HG03520 (cell line): ENCODE results near the gene HOXC5.
"Not testable (repeated sequence)": the region's sequence is repeated elsewhere in the genome, so short reads cannot be mapped to it uniquely, and the experiment has no call there.

Experiments used
- ATAC-seq: cut with Tn5 transposase; IDR thresholded peaks from one replicate; pipeline ENCODE4 v1.9.1; 2021; ENCODE audit warnings: mild to moderate bottlenecking, moderate library complexity; ENCODE audit not compliant: unreplicated experiment

HOXC5 gene

DNA sequence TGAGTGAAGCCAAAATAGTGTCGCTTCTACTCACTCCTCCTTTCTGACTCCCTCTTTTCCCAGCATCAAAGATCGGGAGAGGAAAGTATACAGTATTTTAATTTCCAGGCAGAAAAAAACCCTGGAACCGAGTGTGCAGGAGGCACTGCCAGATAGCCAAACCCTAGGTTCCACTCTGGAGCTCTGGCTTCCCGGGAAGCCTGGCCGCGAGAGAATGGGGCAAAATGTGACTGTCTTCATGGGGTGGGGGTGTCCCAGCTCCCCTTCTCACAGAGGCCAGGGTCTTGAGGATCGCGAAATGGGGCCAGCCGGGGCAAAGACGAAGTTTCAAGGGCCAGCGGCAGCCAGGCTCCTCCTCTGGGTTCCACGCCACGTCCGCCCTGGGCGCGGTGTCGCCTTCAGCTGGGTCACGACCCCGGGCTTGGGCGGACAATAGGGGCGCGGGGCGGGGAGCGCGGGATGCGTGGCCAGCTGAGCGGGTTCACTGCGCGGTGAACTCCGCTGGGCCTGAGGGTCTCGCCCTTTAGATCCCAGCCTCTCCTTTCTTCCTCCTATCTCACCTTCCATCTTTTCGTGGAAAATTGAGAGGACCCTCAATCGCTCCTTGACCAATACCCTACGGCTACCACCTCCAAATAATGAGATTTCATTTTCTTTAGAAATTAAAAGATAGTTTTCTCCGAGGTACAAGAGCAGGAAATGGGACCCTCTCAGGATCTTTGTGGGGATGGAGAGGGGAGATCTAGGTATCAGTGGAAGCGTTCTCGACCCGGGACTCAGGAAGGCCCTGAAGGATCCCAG lies 27.5 kb downstream of the HOXC5 start:
- ATAC-seq: no peak

DNA sequence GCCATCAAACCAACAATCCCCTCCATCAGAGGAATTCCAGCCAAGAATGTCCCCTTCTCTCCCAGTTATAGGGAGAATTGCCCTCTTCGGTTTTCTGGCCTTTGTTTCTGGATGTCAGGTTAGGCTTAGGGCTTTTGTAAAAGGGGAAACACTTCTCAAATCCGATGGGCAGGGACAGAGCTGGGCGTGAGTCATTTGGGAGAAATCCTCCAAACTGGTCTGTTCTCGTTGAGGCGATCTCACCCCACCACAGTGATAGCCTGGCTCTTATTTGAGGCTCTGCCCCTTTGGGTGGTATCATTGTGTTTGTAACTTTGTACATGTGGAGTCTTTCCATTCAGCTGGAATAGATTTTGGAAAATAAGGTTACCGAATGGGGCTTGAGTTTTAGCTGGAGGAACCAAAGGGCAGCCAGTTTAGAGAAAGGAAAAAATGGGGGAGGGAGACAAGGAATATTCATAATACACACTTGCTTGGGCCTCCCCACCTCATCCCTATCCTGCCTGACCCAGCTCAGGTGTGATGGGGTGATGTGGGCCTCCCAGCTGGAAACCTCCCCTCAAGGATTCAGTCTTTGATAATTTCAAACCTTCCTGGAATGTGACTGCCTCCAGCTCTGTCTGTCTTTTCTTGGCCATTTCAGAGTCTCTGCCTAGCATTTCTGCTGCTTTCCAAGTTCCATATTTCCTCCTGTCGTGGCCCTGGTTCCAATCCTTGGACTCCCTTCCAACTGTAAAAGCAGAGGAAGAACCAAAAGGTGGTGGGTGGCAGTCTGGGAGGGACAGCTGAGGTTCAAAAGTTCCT lies 28.3 kb downstream of the HOXC5 start:
- ATAC-seq: no peak

DNA sequence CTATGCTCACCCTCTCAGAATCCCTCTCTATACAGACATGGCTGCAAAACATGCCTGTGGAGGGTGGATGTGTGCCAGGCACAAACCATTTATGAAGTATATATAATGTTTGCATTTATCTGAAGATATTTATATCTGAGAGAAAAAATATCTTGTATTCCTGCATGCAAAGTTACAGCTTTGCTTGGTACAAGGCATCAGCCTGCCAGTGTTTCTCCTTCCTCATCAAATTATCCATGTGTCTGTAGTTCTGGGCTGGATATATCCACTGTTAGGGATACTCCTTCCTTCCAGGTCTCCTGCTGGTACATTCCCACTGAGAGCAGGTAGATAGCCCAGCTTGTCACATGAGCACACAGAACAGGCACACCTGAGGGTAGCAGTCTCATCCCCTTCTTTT lies 32.8 kb downstream of the HOXC5 start:
- no peak for ATAC-seq

- ATAC-seq: no peak
These were observed 33.6 kb downstream of the HOXC5 start for GRCh38 chr12:54066408-54066807.

GRCh38 chr12:54068418-54069070 lies 35.7 kb downstream of the HOXC5 start:
- no peak for ATAC-seq

- ATAC-seq: no peak
These were observed 39.1 kb downstream of the HOXC5 start for GRCh38 chr12:54071942-54072341.

DNA sequence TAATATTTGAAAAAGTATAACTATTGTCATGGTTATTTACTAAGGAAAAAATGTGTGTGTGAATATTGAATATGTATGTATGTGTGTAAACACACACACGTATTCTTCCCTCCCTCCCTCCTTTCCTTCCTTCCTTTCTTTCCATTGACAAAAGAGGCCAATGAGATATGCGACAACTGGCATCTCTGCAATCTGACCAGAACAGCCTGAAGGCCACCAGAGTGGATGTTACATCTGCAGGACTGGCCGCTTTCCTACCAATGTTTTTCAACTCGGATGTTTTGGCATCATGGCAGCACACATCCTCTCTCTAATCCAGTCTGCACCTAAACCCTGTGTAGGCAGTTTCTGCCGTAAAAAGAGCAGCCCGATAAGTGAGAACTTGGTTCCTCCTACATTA lies 41.5 kb downstream of the HOXC5 start:
- ATAC-seq: no peak

GRCh38 chr12:54075409-54075808 lies 42.6 kb downstream of the HOXC5 start:
- ATAC-seq: no peak

- ATAC-seq: no peak
These were observed 43.1 kb downstream of the HOXC5 start for GRCh38 chr12:54075974-54076373.

GRCh38 chr12:54077843-54078242 lies 45.0 kb downstream of the HOXC5 start:
- not testable (repeated sequence) for ATAC-seq

DNA sequence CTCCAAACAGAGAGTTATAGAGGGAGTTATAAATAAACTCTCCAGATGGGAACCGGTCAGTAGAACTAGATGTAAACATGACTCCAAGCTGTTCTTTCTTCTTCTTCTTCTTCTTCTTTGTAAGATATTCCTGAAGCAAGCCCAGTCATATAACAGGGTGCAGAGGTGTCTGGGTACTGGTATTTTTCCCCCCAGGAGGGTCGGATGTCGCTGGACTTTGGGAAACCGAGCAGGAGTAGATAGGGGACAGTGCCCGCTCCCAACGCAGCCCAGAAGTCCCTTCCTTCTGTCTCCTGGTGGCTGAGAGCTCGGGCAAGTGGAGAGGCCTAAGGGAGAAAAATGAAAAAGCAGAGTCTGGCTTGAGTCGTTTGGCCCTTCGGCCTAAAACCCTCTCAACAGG lies 46.3 kb downstream of the HOXC5 start:
- not testable (repeated sequence) for ATAC-seq

GRCh38 chr12:54080008-54080924 lies 47.4 kb downstream of the HOXC5 start:
- not testable (repeated sequence) for ATAC-seq

DNA sequence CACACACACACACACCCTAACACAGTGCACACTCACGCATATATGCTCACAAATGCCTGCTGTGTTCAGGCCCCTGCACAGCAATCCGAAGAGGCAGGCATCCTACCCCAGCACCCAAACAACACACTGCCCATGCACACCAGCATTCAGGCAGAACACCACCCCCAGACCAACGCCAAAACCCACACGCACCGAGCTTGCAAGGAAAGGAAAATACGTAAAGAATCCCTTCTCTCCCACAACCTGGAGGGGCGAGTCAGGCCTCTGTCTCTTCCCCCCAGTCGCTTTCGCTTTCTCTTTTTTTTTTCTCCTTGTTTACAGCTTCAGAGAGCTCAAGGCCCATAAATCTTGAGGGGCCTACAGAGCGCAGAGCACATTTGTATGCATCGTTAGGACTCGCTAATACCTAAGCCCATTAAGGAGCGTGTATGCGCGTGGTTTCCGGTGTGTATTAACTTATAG lies 48.2 kb downstream of the HOXC5 start:
- not testable (repeated sequence) for ATAC-seq

- ATAC-seq: not testable (repeated sequence)
These were observed 48.9 kb downstream of the HOXC5 start for GRCh38 chr12:54081581-54082396.

DNA sequence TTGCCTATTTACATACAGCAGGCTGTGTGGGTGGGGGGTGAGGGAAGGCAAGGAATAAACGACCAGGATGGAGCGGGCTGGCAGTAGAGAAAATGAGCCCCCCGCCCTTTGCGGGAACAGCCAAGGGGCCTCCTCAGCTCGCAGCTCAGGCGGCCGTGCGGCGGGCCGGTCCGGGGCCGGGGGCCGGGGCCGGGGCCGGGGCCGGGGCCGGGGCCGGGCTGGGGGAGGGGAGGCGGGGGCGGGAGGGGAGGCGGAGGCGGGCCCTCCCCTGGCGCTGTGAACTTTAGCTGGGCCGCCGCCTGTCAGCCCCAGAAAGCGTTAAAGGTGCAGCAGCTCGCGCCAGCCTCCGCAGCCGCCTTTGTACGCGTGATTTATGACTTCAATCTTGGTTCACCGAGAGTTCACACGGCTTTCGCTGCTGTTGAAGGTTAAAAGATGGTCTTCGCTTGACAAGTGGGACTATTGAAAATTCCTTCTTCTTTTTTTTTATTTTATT lies 49.6 kb downstream of the HOXC5 start:
- ATAC-seq: no peak
